ENCODE data around the gene COL27A1.

The COL27A1 gene

DNA sequence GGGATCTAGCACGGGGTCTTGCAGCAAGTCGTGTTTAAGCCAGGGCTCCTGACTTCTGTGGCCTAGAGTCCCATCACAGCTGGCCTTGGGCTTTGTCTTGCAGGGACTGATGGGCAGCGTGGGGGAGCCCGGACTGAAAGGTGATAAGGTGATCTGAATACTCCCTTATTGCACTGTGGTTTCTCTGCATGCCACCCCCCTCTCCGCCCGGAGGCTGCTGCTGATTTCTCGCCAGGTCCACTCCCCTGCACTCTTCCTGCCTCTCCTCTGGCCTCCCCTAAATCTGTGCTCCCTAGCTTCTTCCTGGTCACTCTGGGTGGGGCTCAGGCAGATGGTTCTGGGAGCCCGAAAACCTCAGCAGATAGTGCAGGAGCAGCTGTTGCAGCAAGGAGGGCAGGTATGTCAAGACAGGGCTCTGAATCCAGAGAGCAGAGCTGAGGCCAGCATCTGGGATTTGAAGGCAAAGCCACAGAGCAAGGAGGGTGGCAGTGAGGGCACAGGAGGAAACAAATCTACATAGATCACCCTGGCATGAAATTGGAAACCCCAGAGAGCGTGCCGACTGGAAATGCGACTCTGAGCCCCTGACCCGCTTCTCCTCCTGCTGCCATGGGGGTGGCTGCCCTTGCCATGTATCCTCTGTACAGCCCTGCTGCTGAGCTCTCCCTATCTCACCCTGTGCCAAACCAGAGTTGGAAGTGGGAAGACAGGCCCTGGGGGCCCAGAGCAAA, 76.5 kb downstream of the COL27A1 start:
- Histone ChIP-seq H3K4me1 (ENCODE audit: control insufficient read depth, insufficient read depth, low read length, unreplicated experiment) (no peaks in the 10 kb centered on the region), H3K36me3 (ENCODE audit: insufficient read depth, low read length) (no peaks in the 10 kb centered on the region), H2AFZ (ENCODE audit: low read length, unreplicated experiment) (no peak overlapping the region), H3K4me3 (ENCODE audit: low read depth, low read length) (no peak overlapping the region), H3K27ac (ENCODE audit: low read depth, low read length) (no peak overlapping the region), H3K79me2 (ENCODE audit: control insufficient read depth, insufficient read depth, low read length, unreplicated experiment) (no peaks in the 10 kb centered on the region), H3K27me3 (ENCODE audit: insufficient read depth, low read length) (no peaks in the 10 kb centered on the region)

DNA sequence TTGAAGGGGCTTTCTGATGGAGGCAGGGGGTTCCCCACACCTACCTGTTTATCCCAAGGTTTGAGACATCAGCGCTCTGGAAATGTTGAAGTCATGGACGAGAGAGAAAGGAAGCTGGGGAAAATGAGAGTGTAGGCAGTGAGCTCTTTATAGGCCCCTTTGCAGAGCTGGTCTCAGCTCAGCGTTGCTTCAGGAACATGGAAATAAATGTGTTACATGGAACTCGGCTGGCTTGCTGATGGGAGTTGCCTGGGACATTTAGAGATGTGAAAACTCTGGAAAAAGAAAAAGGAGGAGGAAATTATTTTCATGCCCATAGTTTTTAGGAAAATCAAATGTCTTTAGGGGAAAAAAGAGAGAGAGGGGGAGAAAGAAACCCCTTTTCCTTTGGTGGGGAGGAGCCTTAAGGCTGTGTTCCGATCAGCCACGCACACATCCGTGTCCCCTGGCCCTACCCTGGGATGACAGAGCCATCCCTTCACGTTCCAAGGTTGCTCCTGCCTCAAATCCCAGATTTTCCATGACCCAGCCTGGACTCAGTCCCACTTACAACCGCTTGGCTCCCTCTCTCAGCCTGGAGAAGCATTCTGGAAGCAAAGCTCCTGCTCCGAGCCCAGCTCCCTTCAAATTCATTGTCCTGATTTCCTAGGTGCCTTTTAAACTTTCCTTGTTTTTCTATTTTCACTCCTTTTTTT, 78.3 kb downstream of the COL27A1 start:
- H3K27ac ChIP-seq (ENCODE audit: low read depth, low read length), result no peak overlapping the region
- no peaks in the 10 kb centered on the region for H3K36me3 ChIP-seq (ENCODE audit: insufficient read depth, low read length)
- H3K4me3 ChIP-seq (ENCODE audit: low read depth, low read length), result no peak overlapping the region
- H3K4me1 ChIP-seq (ENCODE audit: control insufficient read depth, insufficient read depth, low read length, unreplicated experiment), result no peaks in the 10 kb centered on the region
- H3K27me3 ChIP-seq (ENCODE audit: insufficient read depth, low read length), result no peaks in the 10 kb centered on the region
- H2AFZ ChIP-seq (ENCODE audit: low read length, unreplicated experiment), result no peak overlapping the region
- H3K79me2 ChIP-seq (ENCODE audit: control insufficient read depth, insufficient read depth, low read length, unreplicated experiment), result no peaks in the 10 kb centered on the region

DNA sequence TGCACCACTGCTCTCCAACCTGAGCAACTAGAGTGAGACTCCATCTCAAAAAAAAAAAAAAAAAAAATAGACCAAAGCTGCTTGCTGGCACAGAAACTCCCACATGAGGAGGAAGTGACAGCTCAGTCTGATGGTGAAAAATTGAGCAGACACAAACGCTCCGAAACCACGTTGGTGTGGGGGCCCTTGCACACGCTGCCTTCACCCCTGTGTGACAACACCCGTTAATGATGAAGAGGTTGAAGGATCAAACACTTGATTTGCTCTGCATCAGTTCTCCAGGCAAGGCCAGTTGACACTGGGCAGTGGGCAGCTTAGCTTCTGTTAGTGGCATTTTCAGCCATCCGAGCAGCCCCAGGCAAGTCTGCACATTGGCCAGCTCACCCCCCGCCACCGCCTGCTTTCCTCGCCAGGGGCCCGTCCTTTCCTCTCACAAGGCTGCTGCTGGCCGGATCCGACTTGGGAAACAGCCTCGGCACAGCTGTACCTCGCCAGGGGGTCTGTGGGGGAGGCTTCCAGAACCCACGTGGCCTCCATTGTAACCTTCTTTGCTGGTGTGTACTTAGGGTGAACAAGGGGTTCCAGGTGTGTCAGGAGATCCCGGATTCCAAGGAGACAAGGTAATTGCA, 79.8 kb downstream of the COL27A1 start:
- Histone ChIP-seq H3K27me3 (ENCODE audit: insufficient read depth, low read length) (no peaks in the 10 kb centered on the region), H2AFZ (ENCODE audit: low read length, unreplicated experiment) (no peak overlapping the region), H3K4me1 (ENCODE audit: control insufficient read depth, insufficient read depth, low read length, unreplicated experiment) (no peaks in the 10 kb centered on the region), H3K36me3 (ENCODE audit: insufficient read depth, low read length) (no peaks in the 10 kb centered on the region), H3K79me2 (ENCODE audit: control insufficient read depth, insufficient read depth, low read length, unreplicated experiment) (no peaks in the 10 kb centered on the region), H3K27ac (ENCODE audit: low read depth, low read length) (no peak overlapping the region), H3K4me3 (ENCODE audit: low read depth, low read length) (no peak overlapping the region)

DNA sequence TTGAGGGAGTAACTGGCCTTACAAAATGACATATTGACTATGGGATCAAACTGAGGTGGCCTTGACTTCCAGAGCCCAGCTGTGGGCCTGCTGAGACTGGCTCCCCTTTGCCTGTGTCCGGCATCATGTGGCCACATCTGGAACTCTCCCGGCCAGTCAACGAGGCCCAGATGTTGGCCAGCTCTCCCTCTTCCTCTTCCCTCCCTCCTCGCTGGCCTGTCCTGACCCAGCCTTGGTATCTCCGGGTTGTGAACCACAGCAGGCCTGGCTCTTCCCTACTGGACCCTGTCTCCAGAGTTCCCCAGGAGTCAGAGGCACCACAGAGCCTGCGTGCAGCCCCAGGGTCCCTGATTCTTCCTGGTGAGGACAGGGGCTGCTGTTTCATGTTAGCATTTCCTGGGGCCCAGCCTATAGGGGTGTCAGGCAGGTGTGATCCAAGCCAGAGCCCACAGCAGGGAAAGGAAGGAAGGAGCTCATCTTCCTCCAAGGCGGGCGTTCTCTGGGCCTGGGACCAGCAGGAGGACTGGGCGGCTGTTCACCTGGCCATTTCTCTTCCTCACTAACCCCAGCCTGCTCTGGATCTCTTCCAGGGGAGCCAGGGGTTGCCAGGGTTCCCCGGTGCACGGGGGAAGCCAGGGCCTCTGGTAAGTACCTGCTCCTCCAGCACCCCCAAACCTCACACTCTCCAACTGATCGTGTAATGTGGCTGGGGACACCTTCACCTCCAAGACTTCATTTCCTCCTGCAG, 81.2 kb downstream of the COL27A1 start:
- Histone ChIP-seq H3K4me3 (ENCODE audit: low read depth, low read length) (no peak overlapping the region), H3K79me2 (ENCODE audit: control insufficient read depth, insufficient read depth, low read length, unreplicated experiment) (no peaks in the 10 kb centered on the region), H2AFZ (ENCODE audit: low read length, unreplicated experiment) (no peak overlapping the region), H3K4me1 (ENCODE audit: control insufficient read depth, insufficient read depth, low read length, unreplicated experiment) (no peaks in the 10 kb centered on the region), H3K27ac (ENCODE audit: low read depth, low read length) (no peak overlapping the region), H3K36me3 (ENCODE audit: insufficient read depth, low read length) (no peaks in the 10 kb centered on the region), H3K27me3 (ENCODE audit: insufficient read depth, low read length) (no peaks in the 10 kb centered on the region)

DNA sequence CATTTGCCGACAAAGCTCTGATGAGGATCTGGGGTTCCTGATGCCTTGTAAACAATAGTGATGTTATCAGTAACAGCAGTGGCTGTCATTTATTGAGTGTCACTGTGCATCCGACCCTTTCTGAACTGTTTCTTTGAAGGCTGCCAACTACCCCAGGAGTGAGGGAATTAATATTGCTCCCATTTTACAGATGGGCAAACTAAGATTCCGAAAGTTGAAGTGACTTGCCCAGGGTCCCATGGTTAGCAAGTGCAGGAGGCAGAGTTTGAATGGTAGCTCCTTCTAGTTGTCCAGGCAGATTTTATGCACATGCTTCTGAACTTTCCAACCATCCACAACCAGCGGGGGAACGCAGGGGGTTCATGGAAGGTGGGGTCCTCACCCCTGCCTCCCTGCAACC, 81.9 kb downstream of the COL27A1 start:
- H3K79me2 ChIP-seq (ENCODE audit: control insufficient read depth, insufficient read depth, low read length, unreplicated experiment), result no peaks in the 10 kb centered on the region
- no peak overlapping the region for H3K27ac ChIP-seq (ENCODE audit: low read depth, low read length)
- no peaks in the 10 kb centered on the region for H3K36me3 ChIP-seq (ENCODE audit: insufficient read depth, low read length)
- H3K4me1 ChIP-seq (ENCODE audit: control insufficient read depth, insufficient read depth, low read length, unreplicated experiment), result no peaks in the 10 kb centered on the region
- H3K4me3 ChIP-seq (ENCODE audit: low read depth, low read length), result no peak overlapping the region
- H3K27me3 ChIP-seq (ENCODE audit: insufficient read depth, low read length), result no peaks in the 10 kb centered on the region
- H2AFZ ChIP-seq (ENCODE audit: low read length, unreplicated experiment), result no peak overlapping the region

DNA sequence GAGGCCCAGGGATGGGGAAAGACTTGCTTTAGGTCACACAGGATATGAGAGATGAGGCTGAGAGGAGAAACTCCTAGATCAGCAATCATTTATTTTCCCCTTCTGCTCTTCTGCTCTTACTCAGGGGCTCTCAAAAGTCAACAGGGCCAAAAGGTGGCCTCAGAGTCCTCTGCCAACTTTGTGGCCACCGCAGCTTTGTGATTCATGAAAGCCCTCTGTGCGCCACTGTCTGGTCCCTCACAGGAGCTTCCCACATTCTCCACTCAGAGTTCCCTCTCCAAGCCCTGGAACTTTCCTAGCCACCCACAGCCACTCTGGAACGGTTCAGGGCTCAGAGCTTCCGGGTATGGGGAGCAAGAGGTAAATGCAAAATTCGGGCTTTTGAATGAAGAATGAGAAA, 82.4 kb downstream of the COL27A1 start:
- Histone ChIP-seq H3K4me3 (ENCODE audit: low read depth, low read length) (no peak overlapping the region), H3K27me3 (ENCODE audit: insufficient read depth, low read length) (no peaks in the 10 kb centered on the region), H3K36me3 (ENCODE audit: insufficient read depth, low read length) (no peaks in the 10 kb centered on the region), H3K27ac (ENCODE audit: low read depth, low read length) (no peak overlapping the region), H2AFZ (ENCODE audit: low read length, unreplicated experiment) (no peak overlapping the region), H3K4me1 (ENCODE audit: control insufficient read depth, insufficient read depth, low read length, unreplicated experiment) (no peaks in the 10 kb centered on the region), H3K79me2 (ENCODE audit: control insufficient read depth, insufficient read depth, low read length, unreplicated experiment) (no peaks in the 10 kb centered on the region)

DNA sequence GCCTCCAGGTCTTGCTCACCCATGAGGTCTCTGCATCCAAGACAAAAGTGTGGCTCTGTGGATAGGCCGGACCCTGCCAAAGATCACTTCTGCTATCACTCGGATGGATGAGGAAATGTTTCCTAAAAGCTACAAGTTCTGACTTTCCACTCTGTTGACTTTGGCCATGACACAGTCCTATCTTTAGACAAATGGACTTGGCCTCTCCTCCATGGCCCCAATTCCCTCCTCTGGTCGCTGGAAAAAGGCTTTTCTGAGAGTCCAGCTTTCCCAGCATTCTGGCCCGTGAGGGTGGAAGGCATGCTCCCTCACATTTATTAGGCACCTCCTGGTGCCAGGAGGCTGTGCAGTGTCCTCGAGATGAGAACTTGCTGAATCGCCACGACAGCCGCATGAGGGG, 83.1 kb downstream of the COL27A1 start:
- no peaks in the 10 kb centered on the region for H3K4me1 ChIP-seq (ENCODE audit: control insufficient read depth, insufficient read depth, low read length, unreplicated experiment)
- H3K27ac ChIP-seq (ENCODE audit: low read depth, low read length), result no peak overlapping the region
- H3K27me3 ChIP-seq (ENCODE audit: insufficient read depth, low read length), result no peaks in the 10 kb centered on the region
- H3K79me2 ChIP-seq (ENCODE audit: control insufficient read depth, insufficient read depth, low read length, unreplicated experiment), result no peaks in the 10 kb centered on the region
- H3K4me3 ChIP-seq (ENCODE audit: low read depth, low read length), result no peak overlapping the region
- H3K36me3 ChIP-seq (ENCODE audit: insufficient read depth, low read length), result no peaks in the 10 kb centered on the region
- H2AFZ ChIP-seq (ENCODE audit: low read length, unreplicated experiment), result no peak overlapping the region

DNA sequence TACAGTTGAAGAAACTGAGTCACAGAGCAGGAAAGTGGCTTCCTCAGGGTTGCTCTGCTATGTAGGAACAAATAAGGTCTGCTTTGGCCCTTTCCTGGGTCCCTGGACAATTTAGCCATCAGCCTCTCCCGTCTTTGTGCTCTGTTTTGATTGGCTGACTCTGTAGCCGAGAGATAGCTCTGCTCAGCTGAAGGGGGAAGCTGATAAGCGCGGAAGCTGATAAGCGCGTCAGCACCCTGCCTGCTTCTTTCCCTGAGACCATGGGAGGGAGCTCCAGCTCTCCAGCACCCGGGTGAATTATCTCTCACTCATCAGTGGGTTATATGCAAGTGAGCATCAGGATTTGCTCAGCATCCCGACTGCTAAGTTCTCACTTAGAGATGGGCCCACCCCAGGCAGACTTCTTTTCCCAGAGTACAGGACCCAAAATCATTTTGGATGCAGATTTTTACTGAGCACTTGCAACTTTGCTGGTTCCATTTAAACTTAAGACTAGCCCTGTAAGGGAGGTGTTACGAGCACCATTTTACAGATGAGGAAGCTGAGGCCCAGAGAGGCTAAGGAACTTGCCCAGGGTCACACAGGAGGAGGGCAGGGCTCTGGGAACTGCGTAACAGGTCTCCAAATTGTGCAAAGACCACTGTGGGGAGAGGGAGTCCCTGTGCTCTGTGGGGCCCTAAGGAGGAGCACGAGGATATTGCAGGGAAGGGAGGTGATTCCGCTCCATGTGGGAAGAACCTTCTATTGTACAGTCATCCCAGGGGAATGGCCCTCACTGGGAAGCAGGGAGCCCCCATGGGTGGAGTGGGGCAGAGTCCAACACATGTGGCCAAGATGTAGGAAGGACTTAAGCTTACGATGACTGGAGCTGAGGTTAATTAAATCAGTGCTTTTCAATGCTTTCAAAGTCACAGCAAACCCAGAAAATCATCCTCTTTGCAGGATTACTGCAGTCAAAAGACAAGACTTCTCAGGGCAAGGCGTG, 83.8 kb downstream of the COL27A1 start:
- no peak overlapping the region for H3K27ac ChIP-seq (ENCODE audit: low read depth, low read length)
- H3K4me3 ChIP-seq (ENCODE audit: low read depth, low read length), result no peak overlapping the region
- no peak overlapping the region for H2AFZ ChIP-seq (ENCODE audit: low read length, unreplicated experiment)
- H3K36me3 ChIP-seq (ENCODE audit: insufficient read depth, low read length), result no peaks in the 10 kb centered on the region
- no peaks in the 10 kb centered on the region for H3K27me3 ChIP-seq (ENCODE audit: insufficient read depth, low read length)
- no peaks in the 10 kb centered on the region for H3K79me2 ChIP-seq (ENCODE audit: control insufficient read depth, insufficient read depth, low read length, unreplicated experiment)
- no peaks in the 10 kb centered on the region for H3K4me1 ChIP-seq (ENCODE audit: control insufficient read depth, insufficient read depth, low read length, unreplicated experiment)

DNA sequence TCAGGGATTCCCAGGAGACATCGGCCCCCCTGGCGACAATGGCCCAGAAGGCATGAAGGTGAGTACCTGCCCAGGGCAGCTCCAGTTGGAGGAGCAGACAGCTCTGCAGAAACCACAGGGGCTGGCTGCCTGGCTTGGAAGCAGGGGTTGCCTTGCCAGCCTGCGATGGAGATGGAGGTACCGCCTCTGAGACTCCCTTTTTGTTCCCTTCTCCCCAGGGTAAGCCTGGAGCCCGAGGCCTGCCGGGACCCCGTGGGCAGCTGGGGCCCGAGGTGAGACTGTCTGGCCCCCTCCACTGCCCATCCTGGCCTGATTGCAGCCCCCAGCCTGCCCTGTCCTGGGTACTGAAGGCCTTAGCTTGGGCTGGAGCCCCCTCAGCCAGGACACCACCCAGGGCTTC, 84.9 kb downstream of the COL27A1 start:
- no peak overlapping the region for H2AFZ ChIP-seq (ENCODE audit: low read length, unreplicated experiment)
- no peak overlapping the region for H3K4me3 ChIP-seq (ENCODE audit: low read depth, low read length)
- H3K27ac ChIP-seq (ENCODE audit: low read depth, low read length), result no peak overlapping the region
- H3K4me1 ChIP-seq (ENCODE audit: control insufficient read depth, insufficient read depth, low read length, unreplicated experiment), result no peaks in the 10 kb centered on the region
- no peaks in the 10 kb centered on the region for H3K27me3 ChIP-seq (ENCODE audit: insufficient read depth, low read length)
- H3K79me2 ChIP-seq (ENCODE audit: control insufficient read depth, insufficient read depth, low read length, unreplicated experiment), result no peaks in the 10 kb centered on the region
- H3K36me3 ChIP-seq (ENCODE audit: insufficient read depth, low read length), result no peaks in the 10 kb centered on the region

Measured in ACC112 (cell line).